Heart right ventricle (tissue), 16 donors: ENCODE data around the gene MC1R. TPM values are rescaled to one million over a fixed set of nuclear protein-coding genes. Genes with fewer than 3 reads are reported as not detected.

Experiments used
- ATAC-seq, 8 donors: fragments of 200-7000 bp; cut with Tn5 transposase; one replicate each; pipeline ENCODE4 v1.9.1; 2020; ENCODE audit warnings: mild to moderate bottlenecking in 8 of 8, moderate library complexity in 8 of 8, moderate number of reproducible peaks in 1 of 8
- DNase-seq, 2 donors: peaks; one replicate each; pipeline ENCODE4 v3.0.0-alpha.2; 2020
- H3K27ac ChIP-seq, 10 donors: fragments of 200-600 bp; sonication (generic) in 2 of 10; one replicate each; pipeline versions ENCODE4 v1.5.0 to v1.8.0; 2020 to 2022; ENCODE audit warnings: mild to moderate bottlenecking in 3 of 10
- H3K27me3 ChIP-seq, 7 donors: fragments of 200-600 bp; one replicate each; pipeline ENCODE4 v1.8.0; 2021 to 2022; ENCODE audit warnings: mild to moderate bottlenecking in 2 of 7
- H3K36me3 ChIP-seq, 9 donors: fragments of 200-600 bp; sonication (generic) in 1 of 9; one replicate each; pipeline versions ENCODE4 v1.5.0 to v1.8.0; 2020 to 2022; ENCODE audit warnings: mild to moderate bottlenecking in 2 of 9
- H3K4me1 ChIP-seq, 9 donors: fragments of 200-600 bp; sonication (generic) in 1 of 9; one replicate each; pipeline versions ENCODE4 v1.5.0 to v1.8.0; 2020 to 2022; ENCODE audit warnings: mild to moderate bottlenecking in 4 of 9
- H3K4me3 ChIP-seq, 10 donors: fragments of 200-600 bp; sonication (generic) in 2 of 10; one replicate each; pipeline versions ENCODE4 v1.5.0 to v1.8.0; 2020 to 2022; ENCODE audit warnings: mild to moderate bottlenecking in 7 of 10, moderate library complexity in 2 of 10
- H3K9me3 ChIP-seq, 11 donors: fragments of 200-600 bp in 10 of 11; sonication (generic) in 2 of 11; one replicate each; pipeline versions ENCODE4 v1.5.0 to v1.8.0; 2013 to 2022; ENCODE audit warnings: mild to moderate bottlenecking in 2 of 11, control low read depth in 1 of 11, moderate library complexity in 1 of 11
- WGBS, 2 donors: extraction: QIAGEN DNeasy Blood & Tissue Kit; methylation state at CpG; one replicate each; pipeline ENCODE4 v1.1.7; 2013; ENCODE audit warnings: inconsistent platforms in 1 of 2; 5-methylcytosine and 5-hydroxymethylcytosine counted together
- intact Hi-C, 10 donors: fragments of 100-400 bp; cut with DNase I; formaldehyde crosslinking; loops; one replicate each; pipeline versions ENCODE4 v1.11.1 to v1.14.2; 2022
- polyA plus RNA-seq, 2 donors: library from polyadenylated mRNA; stranded (reverse); fragments of 200-250 nt; gene quantifications; one replicate each; pipeline ENCODE4 v1.2.3, GENCODE V29; 2013
- total RNA-seq, 10 donors: library from RNA; stranded (reverse); fragmentation: NEBNext Ultra II Directional in 3 of 10; extraction: Animal tissue kit (Norgen Biotek cat#: 25700) in 3 of 10; gene quantifications; one replicate each; pipeline versions ENCODE4 v1.2.1 to v1.2.4, GENCODE V29; 2021 to 2023
- TF ChIP-seq, protein P1 (sequence below), 9 donors: fragments of 200-600 bp; sonication (generic) in 2 of 9; IDR thresholded peaks; one replicate each; pipeline versions ENCODE4 v1.5.0 to v1.8.0; 2021 to 2022; ENCODE audit warnings: antibody characterized with exemption in 9 of 9, mild to moderate bottlenecking in 5 of 9, moderate library complexity in 1 of 9
- donor health status: Arrhythmogenic right ventricular cardiomyopathy.
- donor health status: ischemic (EF 13 %, LVEDD 7.1; RV severe dilation, severe dysfunction).
- donor health status: healthy with polysubstance abuse.
- donor health status: DM: no; HTN: yes; CAD: no.
- donor health status: DM: no; HTN: no; CAD: no.
- donor health status: ischemic (EF 25% LVEDD 6.9; RV normal size, moderate dysfunction).
- donor health status: ischemic (EF 25% LVEDD 5.7; RV mildly dilated, moderate dysfunction).
- donor health status: healthy.
- donor health status: DM: yes; HTN: yes; CAD: no.
- donor health status: Ischemic cardiomyopathy.
- donor health status: ischemic (EF 35%, LVEDD 5.7; RV mildly dilated, moderate dysfunction).
- donor health status: nonischemic (EF 11% LVEDD 7.7; RV severe dilation, severe dysfunction).
- donor health status: DM: yes; HTN: yes; CAD: no.
- donor health status: PGD.
- donor health status: ischemic (EF 29% LVEDD 5.4; RV normal size, mild dysfunction).
- donor health status: nonischemic (EF 23%, LVEDD 6.1; RV moderate dilation, normal function).

MC1R gene
- total and polyA plus RNA-seq, 12 donors: 0.64 to 4.5 (median 1.3) TPM

DNA sequence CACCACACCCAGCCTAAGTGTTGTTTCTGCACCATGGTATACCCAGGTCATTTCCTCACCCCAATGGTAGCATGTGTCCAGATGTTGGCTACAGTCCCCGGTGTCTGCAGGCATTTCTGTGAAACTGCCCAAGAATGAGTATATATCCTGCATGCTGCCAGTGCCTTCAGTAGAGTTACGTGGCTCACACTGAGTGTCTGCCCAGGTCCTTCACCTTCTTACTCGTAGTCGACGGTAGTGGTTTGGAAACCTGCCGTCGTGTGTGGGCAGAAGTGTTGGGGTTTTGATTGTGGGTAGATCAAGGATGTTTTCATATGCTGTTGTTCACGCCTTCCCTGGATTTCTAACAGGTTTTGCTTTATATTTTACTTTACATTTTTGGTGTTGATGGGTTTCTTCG is 28.5 kb upstream of the MC1R start:
- H3K36me3 ChIP-seq: peaks cover 0 to 100% (median 74%) of the 10 kb centered on the region in 9 donors
- no peak overlapping the region for H3K4me3 ChIP-seq
- no peaks in the 10 kb centered on the region for H3K27me3 ChIP-seq
- WGBS, 2 donors: 84 to 89% methylated on average over 9 of the region's 9 CpGs
- no peaks in the 10 kb centered on the region for H3K9me3 ChIP-seq
- no peak overlapping the region for H3K27ac ChIP-seq
- intact Hi-C loops: no loop called here
- H3K4me1 ChIP-seq: peaks cover 0 to 10% (median 0%) of the 10 kb centered on the region in 9 donors
- DNase-seq (no peak), ATAC-seq (no peak)
- TF ChIP-seq, protein P1, sequence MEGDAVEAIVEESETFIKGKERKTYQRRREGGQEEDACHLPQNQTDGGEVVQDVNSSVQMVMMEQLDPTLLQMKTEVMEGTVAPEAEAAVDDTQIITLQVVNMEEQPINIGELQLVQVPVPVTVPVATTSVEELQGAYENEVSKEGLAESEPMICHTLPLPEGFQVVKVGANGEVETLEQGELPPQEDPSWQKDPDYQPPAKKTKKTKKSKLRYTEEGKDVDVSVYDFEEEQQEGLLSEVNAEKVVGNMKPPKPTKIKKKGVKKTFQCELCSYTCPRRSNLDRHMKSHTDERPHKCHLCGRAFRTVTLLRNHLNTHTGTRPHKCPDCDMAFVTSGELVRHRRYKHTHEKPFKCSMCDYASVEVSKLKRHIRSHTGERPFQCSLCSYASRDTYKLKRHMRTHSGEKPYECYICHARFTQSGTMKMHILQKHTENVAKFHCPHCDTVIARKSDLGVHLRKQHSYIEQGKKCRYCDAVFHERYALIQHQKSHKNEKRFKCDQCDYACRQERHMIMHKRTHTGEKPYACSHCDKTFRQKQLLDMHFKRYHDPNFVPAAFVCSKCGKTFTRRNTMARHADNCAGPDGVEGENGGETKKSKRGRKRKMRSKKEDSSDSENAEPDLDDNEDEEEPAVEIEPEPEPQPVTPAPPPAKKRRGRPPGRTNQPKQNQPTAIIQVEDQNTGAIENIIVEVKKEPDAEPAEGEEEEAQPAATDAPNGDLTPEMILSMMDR (IDR thresholded peaks at IDR 0.05): no peak

DNA sequence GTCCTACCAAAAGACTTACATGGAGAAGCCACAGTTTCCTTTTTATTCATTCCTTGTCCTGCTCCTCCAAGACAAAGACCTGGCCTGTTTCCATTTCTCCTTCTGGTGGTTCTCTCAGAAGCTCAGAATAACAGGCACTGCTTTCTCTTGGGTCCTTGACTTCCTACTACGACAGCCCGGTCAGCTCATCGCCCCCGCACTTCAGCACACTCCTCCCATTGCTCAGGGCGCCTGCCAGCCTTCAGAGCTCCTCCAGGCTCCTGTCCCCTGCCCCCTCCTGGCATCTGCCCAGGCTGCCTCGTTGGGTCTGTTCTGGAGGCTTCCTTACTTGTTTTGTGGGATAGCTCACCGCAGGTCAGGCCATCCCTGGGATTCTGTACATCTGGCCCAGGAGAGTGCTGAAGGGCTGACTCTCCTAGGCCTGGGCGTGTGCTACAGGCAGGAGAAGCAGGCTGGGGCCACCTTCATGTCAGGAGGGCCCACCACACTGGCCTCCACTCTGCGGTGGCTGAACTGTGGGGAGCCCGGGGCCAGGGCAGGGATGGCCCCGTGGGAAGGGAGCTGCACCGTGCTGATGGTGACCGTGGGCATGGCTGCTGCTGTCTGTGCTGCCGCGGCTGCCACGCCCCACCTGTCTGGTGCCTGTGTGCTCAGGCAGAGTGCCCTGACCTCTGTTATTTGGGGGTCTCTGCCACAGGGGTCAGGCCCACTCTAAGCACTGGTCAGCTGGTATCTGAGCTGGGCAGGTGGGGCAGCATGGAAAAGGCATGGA is 27.6 kb upstream of the MC1R start:
- Histone ChIP-seq H3K9me3 (no peaks in the 10 kb centered on the region), H3K4me1 (peaks cover 0 to 10% (median 0%) of the 10 kb centered on the region in 9 donors), H3K4me3 (no peak overlapping the region), H3K27ac (no peak overlapping the region), H3K36me3 (peaks cover 0 to 100% (median 74%) of the 10 kb centered on the region in 9 donors), H3K27me3 (no peaks in the 10 kb centered on the region)
- peak in 5 of 8 donors; percentile 20 to 55 (median 30) for ATAC-seq
- intact Hi-C loops: no loop called here
- TF ChIP-seq, protein P1 (IDR thresholded peaks at IDR 0.05): no peak
- no peak for DNase-seq
- 71 to 74% methylated on average over 16 of the region's 16 CpGs for WGBS, 2 donors

DNA sequence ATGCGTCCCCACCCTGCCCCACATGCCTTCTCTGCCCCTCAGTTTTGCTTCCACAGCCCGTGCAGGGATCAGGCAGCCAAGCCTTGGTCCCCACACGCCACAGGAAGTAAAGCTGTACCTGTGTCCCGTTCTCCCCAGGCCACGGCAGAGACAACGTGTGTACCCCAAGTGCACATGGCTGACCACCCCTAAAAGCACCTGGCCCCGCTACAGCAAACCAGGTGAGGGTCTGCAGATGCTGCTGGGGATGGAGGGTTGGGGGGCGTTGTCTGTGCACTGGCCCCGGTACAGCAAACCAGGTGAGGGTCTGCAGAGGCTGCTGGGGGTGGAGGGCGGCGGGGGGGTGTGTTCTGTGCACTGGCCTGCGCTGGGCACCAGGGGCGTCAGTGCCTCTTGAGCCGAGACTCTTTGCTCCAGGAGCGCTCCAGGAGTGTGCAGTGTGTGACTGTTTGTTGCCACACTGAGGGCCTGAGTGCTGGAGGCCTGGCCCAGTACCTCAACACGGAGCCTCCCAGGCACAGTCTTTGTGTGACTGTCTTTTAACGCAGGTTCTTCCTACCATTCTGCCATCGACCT is 26.5 kb upstream of the MC1R start:
- DNase-seq: no peak
- H3K9me3 ChIP-seq: no peaks in the 10 kb centered on the region
- ATAC-seq: peak in 1 of 8 donors; percentile 11

DNA sequence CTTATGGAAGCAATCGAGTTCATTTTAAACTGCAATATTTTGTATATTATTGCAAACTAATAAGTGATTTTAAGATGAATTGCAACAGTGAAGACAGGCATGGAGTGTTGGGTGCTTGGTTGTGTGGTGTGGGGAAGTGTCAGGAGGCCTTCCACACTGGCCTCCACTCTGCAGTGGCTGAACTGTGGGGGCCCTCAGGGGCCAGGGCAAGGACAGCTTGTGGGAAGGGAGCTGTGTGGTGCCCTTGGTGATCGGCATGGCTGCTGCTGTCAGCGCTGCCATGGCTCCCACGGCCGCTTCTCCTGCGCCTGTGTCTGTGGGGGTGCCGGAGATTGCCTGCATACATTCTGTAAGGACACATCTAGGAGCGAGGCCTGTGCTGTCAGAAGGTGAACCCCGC is 26.0 kb upstream of the MC1R start:
- peaks cover 0 to 100% (median 69%) of the 10 kb centered on the region in 9 donors for H3K36me3 ChIP-seq
- ATAC-seq: no peak
- no peaks in the 10 kb centered on the region for H3K27me3 ChIP-seq
- no peak overlapping the region for H3K27ac ChIP-seq
- TF ChIP-seq, protein P1 (IDR thresholded peaks at IDR 0.05): no peak
- H3K4me3 ChIP-seq: no peak overlapping the region
- intact Hi-C loops: no loop called here
- H3K9me3 ChIP-seq: no peaks in the 10 kb centered on the region
- no peak for DNase-seq
- H3K4me1 ChIP-seq: peaks cover 0 to 10% (median 0%) of the 10 kb centered on the region in 9 donors
- WGBS, 2 donors: 96% methylated on average over 9 of the region's 9 CpGs

More for the DNA sequence above, 26.5 kb upstream of the MC1R start:
- Histone ChIP-seq H3K27ac (no peak overlapping the region), H3K27me3 (no peaks in the 10 kb centered on the region), H3K4me3 (no peak overlapping the region), H3K36me3 (peaks cover 2 to 100% (median 69%) of the 10 kb centered on the region in 9 donors), H3K4me1 (peaks cover 0 to 10% (median 0%) of the 10 kb centered on the region in 9 donors)
- TF ChIP-seq, protein P1 (IDR thresholded peaks at IDR 0.05): no peak
- intact Hi-C loops: no loop called here
- 94% methylated on average over 18 of the region's 18 CpGs for WGBS, 2 donors
